ENCODE data around the gene AMHR2. TPM values are rescaled to one million over a fixed set of nuclear protein-coding genes. Genes with fewer than 3 reads are reported as not detected.
"Not testable (repeated sequence)": the region's sequence is repeated elsewhere in the genome, so short reads cannot be mapped to it uniquely, and the experiment has no call there.

The AMHR2 gene
- total RNA-seq = not detected
- long read RNA-seq = 0 reads

- DNase-seq = no peak
- intact Hi-C loops (cut with DNase I) = no loop called here
- no peak for ATAC-seq (ENCODE audit: poor library complexity)
Measured at GRCh38 chr12:53423597-53423996, at the start of gene AMHR2. TSS of gene AMHR2 (plus strand) at chr12:53423855. CDS start at chr12:53423935, 80 bp downstream.

GRCh38 chr12:53374277-53374676, 49.4 kb upstream of the AMHR2 start:
- ATAC-seq (ENCODE audit: poor library complexity); DNase-seq; intact Hi-C loops (cut with DNase I): not testable (repeated sequence)

- ATAC-seq (ENCODE audit: poor library complexity) = no peak
- no peak for DNase-seq
- intact Hi-C loops (cut with DNase I) = no loop called here
Measured at GRCh38 chr12:53376747-53377146, 46.9 kb upstream of the AMHR2 start.

GRCh38 chr12:53378222-53378621, 45.4 kb upstream of the AMHR2 start:
- no peak for ATAC-seq (ENCODE audit: poor library complexity)
- DNase-seq = no peak
- intact Hi-C loops (cut with DNase I) = no loop called here

- DNase-seq (no peak), ATAC-seq (ENCODE audit: poor library complexity) (no peak)
- intact Hi-C loops (cut with DNase I) = no loop called here
Measured at GRCh38 chr12:53378724-53379388, 44.8 kb upstream of the AMHR2 start.

- intact Hi-C loops (cut with DNase I) = no loop called here
- ATAC-seq (ENCODE audit: poor library complexity) (peak; percentile 85), DNase-seq (peak; percentile 97)
Measured at GRCh38 chr12:53379389-53380103, 44.1 kb upstream of the AMHR2 start.

GRCh38 chr12:53380104-53380793, 43.4 kb upstream of the AMHR2 start, which contains the start of gene SP1:
TSS of gene SP1 (plus strand) at chr12:53380176. CDS start at chr12:53380292, 116 bp downstream.
- DNase-seq (peak; percentile 94), ATAC-seq (ENCODE audit: poor library complexity) (peak; percentile 81)
- intact Hi-C loops (cut with DNase I) = no loop called here

- ATAC-seq (ENCODE audit: poor library complexity) (no peak), DNase-seq (peak; percentile 45)
- intact Hi-C loops (cut with DNase I) = no loop called here
Measured at GRCh38 chr12:53380794-53381730, 42.6 kb upstream of the AMHR2 start.

- DNase-seq (peak; percentile 61), ATAC-seq (ENCODE audit: poor library complexity) (no peak)
- intact Hi-C loops (cut with DNase I) = no loop called here
Measured at GRCh38 chr12:53381731-53382630, 41.7 kb upstream of the AMHR2 start.

GRCh38 chr12:53383258-53383657, 40.4 kb upstream of the AMHR2 start:
- intact Hi-C loops (cut with DNase I) = no loop called here
- DNase-seq (no peak), ATAC-seq (ENCODE audit: poor library complexity) (no peak)

- DNase-seq; intact Hi-C loops (cut with DNase I); ATAC-seq (ENCODE audit: poor library complexity): not testable (repeated sequence)
Measured at GRCh38 chr12:53386381-53386780, 37.3 kb upstream of the AMHR2 start.

GRCh38 chr12:53388932-53389331, 34.7 kb upstream of the AMHR2 start:
- ATAC-seq (ENCODE audit: poor library complexity) (no peak), DNase-seq (no peak)
- intact Hi-C loops (cut with DNase I) = no loop called here

- intact Hi-C loops (cut with DNase I) = no loop called here
- DNase-seq = no peak
- ATAC-seq (ENCODE audit: poor library complexity) = no peak
Measured at GRCh38 chr12:53389702-53390101, 34.0 kb upstream of the AMHR2 start.

GRCh38 chr12:53391724-53392123, 31.9 kb upstream of the AMHR2 start:
- intact Hi-C loops (cut with DNase I) = no loop called here
- no peak for DNase-seq
- ATAC-seq (ENCODE audit: poor library complexity) = no peak

GRCh38 chr12:53399896-53400295, 23.8 kb upstream of the AMHR2 start:
- ATAC-seq (ENCODE audit: poor library complexity) (no peak), DNase-seq (no peak)
- intact Hi-C loops (cut with DNase I) = no loop called here

- intact Hi-C loops (cut with DNase I); ATAC-seq (ENCODE audit: poor library complexity): not testable (repeated sequence)
- peak; percentile 20 for DNase-seq
Measured at GRCh38 chr12:53402351-53402750, 21.3 kb upstream of the AMHR2 start.

- DNase-seq (peak; percentile 8), ATAC-seq (ENCODE audit: poor library complexity) (no peak)
- intact Hi-C loops (cut with DNase I) = no loop called here
Measured at GRCh38 chr12:53402871-53403270, 20.8 kb upstream of the AMHR2 start.

- ATAC-seq (ENCODE audit: poor library complexity) (no peak), DNase-seq (no peak)
- intact Hi-C loops (cut with DNase I) = no loop called here
Measured at GRCh38 chr12:53410951-53411350, 12.7 kb upstream of the AMHR2 start.
